ENCODE measurements around the gene CSGALNACT2.

Gene CSGALNACT2

DNA sequence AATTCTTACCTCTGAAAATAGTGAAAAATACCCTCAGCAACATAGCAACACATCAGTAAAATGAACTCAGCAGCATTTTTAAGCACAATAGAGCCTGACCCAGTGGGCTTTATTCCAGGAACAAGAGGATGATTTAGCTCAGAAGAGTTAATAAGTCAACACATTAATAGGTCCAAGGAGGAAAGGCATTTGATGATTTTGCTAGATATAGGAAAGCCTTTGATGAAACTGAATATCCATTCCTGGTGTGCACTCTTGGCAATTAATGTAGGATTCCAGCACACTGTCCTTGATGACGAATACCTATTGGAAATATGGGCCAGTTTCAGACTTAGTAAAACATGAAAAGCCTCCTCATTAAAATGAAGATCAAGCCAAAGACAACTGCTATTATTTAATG is 86.1 kb downstream of the CSGALNACT2 start:
- FAIRE-seq (no peak), DNase-seq (ENCODE audit: extremely low spot score, insufficient read length, low read depth) (no peak)

- peak; percentile 26 for FAIRE-seq
These were observed 87.0 kb downstream of the CSGALNACT2 start for GRCh38 chr10:43225004-43225786.

GRCh38 chr10:43225787-43226153 is 87.5 kb downstream of the CSGALNACT2 start:
- DNase-seq (ENCODE audit: extremely low spot score, insufficient read length, low read depth) (no peak), FAIRE-seq (no peak)

More at GRCh38 chr10:43225004-43225786, 87.0 kb downstream of the CSGALNACT2 start:
- DNase-seq (ENCODE audit: extremely low spot score, insufficient read length, low read depth): no peak

- no peak for FAIRE-seq
- no peak for DNase-seq (ENCODE audit: extremely low spot score, insufficient read length, low read depth)
These were observed 88.2 kb downstream of the CSGALNACT2 start for GRCh38 chr10:43226441-43226840.

DNA sequence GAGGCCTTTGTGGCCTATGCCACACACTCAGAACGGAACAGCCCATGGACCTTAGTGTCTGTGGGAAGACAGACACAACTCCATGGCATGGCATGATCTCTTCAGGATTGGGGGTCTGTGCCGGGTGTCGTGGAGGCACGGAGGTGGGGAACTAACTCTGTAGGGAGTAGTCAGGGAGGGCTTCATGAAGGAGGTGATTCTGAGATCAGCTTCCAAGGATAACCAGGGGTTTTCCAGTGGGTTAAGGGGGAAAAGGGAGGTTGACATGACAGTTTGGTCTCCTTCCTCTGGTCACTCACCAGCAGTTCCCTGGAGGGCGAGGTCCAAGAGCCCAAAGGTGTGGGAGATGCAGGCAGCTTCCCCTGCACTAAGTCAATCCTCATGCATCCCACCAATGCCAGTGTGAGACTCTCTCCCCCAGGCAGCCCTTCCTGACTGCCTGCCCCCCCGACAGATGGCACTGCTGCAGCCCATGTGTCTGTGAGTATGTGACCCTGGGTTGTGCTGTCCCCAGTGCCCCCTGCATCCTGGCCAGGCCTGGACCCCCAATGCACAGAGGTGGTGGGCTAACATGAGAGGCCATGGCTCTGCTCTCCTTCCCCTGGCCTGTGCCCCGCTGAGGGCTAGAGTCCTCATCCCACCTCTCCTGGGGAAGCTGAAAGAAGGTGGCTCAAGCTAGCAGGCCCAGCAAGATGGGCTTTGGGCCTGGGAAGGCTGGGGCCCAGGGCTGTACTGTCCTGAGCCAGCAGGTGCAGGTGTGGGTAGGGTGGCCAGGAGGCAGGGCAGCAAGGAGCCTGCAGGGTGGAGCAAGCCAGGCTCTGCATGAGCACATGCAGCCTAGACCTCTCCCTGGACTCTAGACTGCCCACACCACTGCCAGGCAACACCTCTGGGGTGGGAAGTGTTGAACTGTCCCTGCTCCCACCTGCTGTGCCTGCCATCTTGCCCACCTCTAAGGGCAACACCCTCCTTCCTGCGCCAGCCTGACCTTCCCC is 88.9 kb downstream of the CSGALNACT2 start:
- FAIRE-seq: no peak
- no peak for DNase-seq (ENCODE audit: extremely low spot score, insufficient read length, low read depth)

- FAIRE-seq: no peak
- DNase-seq (ENCODE audit: extremely low spot score, insufficient read length, low read depth): no peak
These were observed 89.9 kb downstream of the CSGALNACT2 start for GRCh38 chr10:43227911-43228782.

GRCh38 chr10:43228783-43229207 is 90.5 kb downstream of the CSGALNACT2 start:
- DNase-seq (ENCODE audit: extremely low spot score, insufficient read length, low read depth) (no peak), FAIRE-seq (no peak)

GRCh38 chr10:43229208-43230061 is 91.2 kb downstream of the CSGALNACT2 start:
- DNase-seq (ENCODE audit: extremely low spot score, insufficient read length, low read depth): no peak
- FAIRE-seq: no peak

GRCh38 chr10:43230101-43230908 is 92.1 kb downstream of the CSGALNACT2 start:
- DNase-seq (ENCODE audit: extremely low spot score, insufficient read length, low read depth) (no peak), FAIRE-seq (no peak)

- FAIRE-seq: no peak
- no peak for DNase-seq (ENCODE audit: extremely low spot score, insufficient read length, low read depth)
These were observed 92.8 kb downstream of the CSGALNACT2 start for GRCh38 chr10:43230909-43231522.

DNA sequence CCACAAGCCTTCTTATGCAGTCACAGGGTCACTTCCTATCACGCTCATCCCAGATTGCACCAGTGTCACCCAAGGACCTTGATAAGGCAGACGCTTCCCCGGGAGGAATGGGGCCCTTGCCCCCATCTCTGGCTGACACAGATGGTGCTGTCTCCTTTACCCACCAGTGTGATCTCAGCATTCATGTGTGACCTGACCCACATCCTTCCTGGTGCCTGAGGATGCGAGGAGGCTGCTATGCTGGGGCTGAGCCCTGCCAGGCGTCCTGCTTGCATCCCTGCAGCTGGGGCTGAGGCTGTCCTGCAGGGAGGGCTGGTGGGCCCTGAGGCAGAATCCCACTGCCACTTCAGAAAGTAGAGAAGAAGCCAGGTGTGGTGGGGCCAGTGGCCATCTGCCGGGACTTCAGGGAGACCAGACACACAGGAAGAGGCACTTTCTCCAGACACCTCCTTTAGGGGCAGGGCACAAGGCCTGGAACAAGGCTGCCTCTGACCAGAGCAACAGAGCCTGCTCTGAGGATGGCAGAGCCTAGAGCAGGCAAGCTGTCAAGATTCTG is 93.4 kb downstream of the CSGALNACT2 start:
- DNase-seq (ENCODE audit: extremely low spot score, insufficient read length, low read depth): no peak
- FAIRE-seq: peak; percentile 31

- no peak for DNase-seq (ENCODE audit: extremely low spot score, insufficient read length, low read depth)
- no peak for FAIRE-seq
These were observed 95.6 kb downstream of the CSGALNACT2 start for GRCh38 chr10:43233601-43234430.

DNA sequence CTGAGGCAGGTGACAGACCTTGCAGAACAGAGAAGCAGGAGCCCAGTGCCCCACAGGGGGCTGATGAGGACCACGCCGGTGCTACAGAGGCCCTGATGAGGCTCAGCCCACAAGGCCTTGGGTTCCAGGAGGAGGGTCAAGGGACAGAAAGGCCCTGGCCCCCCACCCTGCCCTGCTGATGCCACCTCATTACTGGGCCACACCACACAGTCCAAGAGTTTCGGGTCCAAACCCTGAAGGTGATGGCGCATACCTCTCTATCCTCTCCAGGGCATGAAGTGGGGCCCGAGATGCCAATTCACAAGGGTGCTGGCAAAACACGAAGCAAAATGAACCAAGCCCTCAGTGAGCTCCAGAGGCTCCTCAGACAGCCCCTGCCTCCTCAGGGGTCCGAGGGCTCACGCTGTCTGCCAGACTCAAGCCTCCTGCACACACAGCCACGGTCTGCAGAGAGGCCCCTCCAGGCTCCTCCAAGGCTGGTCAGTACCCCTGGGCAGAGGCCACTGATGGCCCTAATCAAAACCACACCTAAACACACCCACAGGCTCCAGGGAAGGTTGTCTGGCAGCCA is 96.3 kb downstream of the CSGALNACT2 start:
- DNase-seq (ENCODE audit: extremely low spot score, insufficient read length, low read depth): no peak
- FAIRE-seq: no peak
